Heart left ventricle (tissue), 16 donors: Measurements from ENCODE around the gene ANKRD11. TPM values are rescaled to one million over a fixed set of nuclear protein-coding genes. Genes with fewer than 3 reads are reported as not detected.

Experiments
- ATAC-seq, 4 donors: fragments of 200-7000 bp; cut with Tn5 transposase; one replicate each; pipeline ENCODE4 v1.9.1; 2020 to 2022; ENCODE audit warnings: moderate library complexity in 4 of 4, mild to moderate bottlenecking in 3 of 4, moderate number of reproducible peaks in 1 of 4
- DNase-seq, 5 donors: peaks; one replicate each; pipeline ENCODE4 v3.0.0-alpha.2; 2020
- H3K27ac ChIP-seq, 12 donors: fragments of 200-600 bp; sonication (generic) in 4 of 12; one replicate each; pipeline versions ENCODE4 v1.5.0 to v1.8.0; 2016 to 2022; ENCODE audit warnings: mild to moderate bottlenecking in 2 of 12
- H3K27me3 ChIP-seq, 9 donors: fragments of 200-600 bp; sonication (generic) in 2 of 9; one replicate each; pipeline versions ENCODE4 v1.5.1 to v1.8.0; 2016 to 2022; ENCODE audit warnings: mild to moderate bottlenecking in 3 of 9
- H3K36me3 ChIP-seq, 9 donors: fragments of 200-600 bp; sonication (generic) in 2 of 9; one replicate each; pipeline versions ENCODE4 v1.5.0 to v1.8.0; 2018 to 2022; ENCODE audit warnings: mild to moderate bottlenecking in 2 of 9
- H3K4me1 ChIP-seq, 12 donors: fragments of 200-600 bp; sonication (generic) in 4 of 12; one replicate each; pipeline versions ENCODE4 v1.5.0 to v1.8.0; 2016 to 2022; ENCODE audit warnings: mild to moderate bottlenecking in 3 of 12
- H3K4me3 ChIP-seq, 12 donors: fragments of 200-600 bp; sonication (generic) in 4 of 12; one replicate each; pipeline versions ENCODE4 v1.5.0 to v1.8.0; 2017 to 2022; ENCODE audit warnings: mild to moderate bottlenecking in 9 of 12, moderate library complexity in 4 of 12
- H3K9me3 ChIP-seq, 12 donors: fragments of 200-600 bp; sonication (generic) in 4 of 12; one replicate each; pipeline versions ENCODE4 v1.5.0 to v1.8.0; 2016 to 2022; ENCODE audit warnings: mild to moderate bottlenecking in 1 of 12
- POLR2A ChIP-seq, 2 donors: fragments of 450-650 bp; IDR thresholded peaks; one replicate each; pipeline ENCODE4 v1.6.1; 2017; ENCODE audit warnings: antibody characterized with exemption in 2 of 2, mild to moderate bottlenecking in 2 of 2, moderate library complexity in 2 of 2
- WGBS, 4 donors: extraction: QIAGEN DNeasy Blood & Tissue Kit in 2 of 4; methylation state at CpG; one replicate each; pipeline versions ENCODE4 v1.1.5 to v1.1.7; 2013 to 2018; 5-methylcytosine and 5-hydroxymethylcytosine counted together
- intact Hi-C, 10 donors: fragments of 100-400 bp; cut with DNase I; formaldehyde crosslinking; loops; one replicate each; pipeline versions ENCODE4 v1.11.1 to v1.14.2; 2022
- polyA plus RNA-seq, 2 donors: library from polyadenylated mRNA; stranded (reverse); fragments of 200-250 nt; gene quantifications; one replicate each; pipeline ENCODE4 v1.2.3, GENCODE V29; 2013
- total RNA-seq, 9 donors: library from RNA; depleted of rRNA in 2 of 9; stranded (reverse); fragments of >200 nt in 2 of 9; fragmentation: NEBNext Ultra II Directional in 3 of 9; extraction: Animal tissue kit (Norgen Biotek cat#: 25700) in 3 of 9; gene quantifications; one replicate each; pipeline versions ENCODE4 v1.1.0 to v1.2.4, GENCODE V29; 2016 to 2023
- TF ChIP-seq, protein P1 (sequence below), 12 donors: fragments of 200-600 bp; sonication (generic) in 4 of 12; IDR thresholded peaks; one replicate each; pipeline versions ENCODE4 v1.5.0 to v1.8.0; 2018 to 2022; ENCODE audit warnings: antibody characterized with exemption in 12 of 12, mild to moderate bottlenecking in 5 of 12
- donor health status: ischemic (EF 13 %, LVEDD 7.1; RV severe dilation, severe dysfunction).
- donor health status: healthy with polysubstance abuse.
- donor health status: DM: no; HTN: yes; CAD: no.
- donor health status: DM: no; HTN: no; CAD: no.
- donor health status: ischemic (EF 25% LVEDD 6.9; RV normal size, moderate dysfunction).
- donor health status: ischemic (EF 25% LVEDD 5.7; RV mildly dilated, moderate dysfunction).
- donor health status: healthy.
- donor health status: DM: yes; HTN: yes; CAD: no.
- donor health status: ischemic (EF 35%, LVEDD 5.7; RV mildly dilated, moderate dysfunction).
- donor health status: nonischemic (EF 11% LVEDD 7.7; RV severe dilation, severe dysfunction).
- donor health status: DM: yes; HTN: yes; CAD: no.
- donor health status: PGD.
- donor health status: ischemic (EF 29% LVEDD 5.4; RV normal size, mild dysfunction).
- donor health status: nonischemic (EF 23%, LVEDD 6.1; RV moderate dilation, normal function).

ANKRD11 gene
- total and polyA plus RNA-seq, 11 donors = 53.6 to 123 (median 67.7) TPM

- ATAC-seq (no peak), DNase-seq (peak in 2 of 5 donors; percentile 22 to 57)
- 76 to 83% (median 80%) methylated on average over 22 of the region's 22 CpGs for WGBS, 4 donors
- intact Hi-C loops = loop anchor here in 2 of 10 donors (5.0 to 10.0 kb wide), 2 partner anchors 78 to 81 kb away; no protein-coding TSS in a partner anchor
- Histone ChIP-seq H3K4me1 (peaks cover 19 to 86% (median 74%) of the 10 kb centered on the region in 12 donors), H3K4me3 (no peak overlapping the region), H3K36me3 (no peaks in the 10 kb centered on the region), H3K9me3 (no peaks in the 10 kb centered on the region), H3K27ac (peak overlapping the region in 1 of 12 donors; percentile 48), H3K27me3 (no peaks in the 10 kb centered on the region)
- TF ChIP-seq, protein P1, sequence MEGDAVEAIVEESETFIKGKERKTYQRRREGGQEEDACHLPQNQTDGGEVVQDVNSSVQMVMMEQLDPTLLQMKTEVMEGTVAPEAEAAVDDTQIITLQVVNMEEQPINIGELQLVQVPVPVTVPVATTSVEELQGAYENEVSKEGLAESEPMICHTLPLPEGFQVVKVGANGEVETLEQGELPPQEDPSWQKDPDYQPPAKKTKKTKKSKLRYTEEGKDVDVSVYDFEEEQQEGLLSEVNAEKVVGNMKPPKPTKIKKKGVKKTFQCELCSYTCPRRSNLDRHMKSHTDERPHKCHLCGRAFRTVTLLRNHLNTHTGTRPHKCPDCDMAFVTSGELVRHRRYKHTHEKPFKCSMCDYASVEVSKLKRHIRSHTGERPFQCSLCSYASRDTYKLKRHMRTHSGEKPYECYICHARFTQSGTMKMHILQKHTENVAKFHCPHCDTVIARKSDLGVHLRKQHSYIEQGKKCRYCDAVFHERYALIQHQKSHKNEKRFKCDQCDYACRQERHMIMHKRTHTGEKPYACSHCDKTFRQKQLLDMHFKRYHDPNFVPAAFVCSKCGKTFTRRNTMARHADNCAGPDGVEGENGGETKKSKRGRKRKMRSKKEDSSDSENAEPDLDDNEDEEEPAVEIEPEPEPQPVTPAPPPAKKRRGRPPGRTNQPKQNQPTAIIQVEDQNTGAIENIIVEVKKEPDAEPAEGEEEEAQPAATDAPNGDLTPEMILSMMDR (IDR thresholded peaks at IDR 0.05) = no peak
- no peak for TF ChIP-seq POLR2A (IDR thresholded peaks at IDR 0.05)
Observed at GRCh38 chr16:89406277-89406888, 84.0 kb downstream of the ANKRD11 start.

DNA sequence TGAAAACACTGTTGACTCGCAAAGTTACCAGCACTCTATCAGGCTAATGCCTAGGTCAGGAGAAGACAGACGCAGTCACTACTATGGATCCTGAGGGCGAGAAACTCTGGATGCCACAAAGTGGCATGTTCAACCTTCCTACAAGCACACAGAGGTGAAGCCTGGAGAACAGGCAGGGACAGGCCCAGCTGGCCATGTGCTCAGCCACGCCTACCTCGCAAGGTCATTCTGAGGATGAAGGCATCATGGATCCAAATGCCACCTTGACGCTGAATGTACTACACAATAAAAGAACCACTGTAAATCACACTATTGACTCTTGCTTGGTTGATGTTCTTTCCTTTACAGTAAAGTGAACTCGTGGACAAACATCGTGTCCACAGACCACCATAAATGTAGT is 85.8 kb downstream of the ANKRD11 start:
- Histone ChIP-seq H3K4me1 (peaks cover 14 to 67% (median 56%) of the 10 kb centered on the region in 12 donors), H3K27me3 (no peaks in the 10 kb centered on the region), H3K4me3 (no peak overlapping the region), H3K27ac (peak overlapping the region in 4 of 12 donors; percentile 0 to 59 (median 30)), H3K36me3 (no peaks in the 10 kb centered on the region), H3K9me3 (no peaks in the 10 kb centered on the region)
- ATAC-seq (peak in 3 of 4 donors; percentile 43 to 61 (median 56)), DNase-seq (peak in 3 of 5 donors; percentile 41 to 68 (median 52))
- intact Hi-C loops = loop anchor here in 1 of 10 donors (10.0 kb wide), 1 partner anchor 80 kb away; no protein-coding TSS in a partner anchor
- TF ChIP-seq, protein P1 (IDR thresholded peaks at IDR 0.05) = no peak
- TF ChIP-seq POLR2A (IDR thresholded peaks at IDR 0.05) = no peak
- 69 to 78% (median 77%) methylated on average over 8 of the region's 8 CpGs for WGBS, 4 donors

GRCh38 chr16:89402962-89403361 is 87.4 kb downstream of the ANKRD11 start:
- Histone ChIP-seq H3K27me3 (no peaks in the 10 kb centered on the region), H3K36me3 (no peaks in the 10 kb centered on the region), H3K4me3 (no peak overlapping the region), H3K9me3 (no peaks in the 10 kb centered on the region), H3K27ac (no peak overlapping the region), H3K4me1 (peaks cover 7 to 55% (median 41%) of the 10 kb centered on the region in 12 donors)
- ATAC-seq (no peak), DNase-seq (peak in 1 of 5 donors; percentile 42)
- intact Hi-C loops = loop anchor here in 1 of 10 donors (10.0 kb wide), 1 partner anchor 82 kb away; no protein-coding TSS in a partner anchor
- WGBS, 4 donors = 70 to 86% (median 78%) methylated on average over 10 to 17 of the region's 17 CpGs
- TF ChIP-seq, protein P1 (IDR thresholded peaks at IDR 0.05) = no peak
- TF ChIP-seq POLR2A (IDR thresholded peaks at IDR 0.05) = no peak

- Histone ChIP-seq H3K27ac (no peak overlapping the region), H3K4me3 (no peak overlapping the region), H3K9me3 (no peaks in the 10 kb centered on the region), H3K4me1 (peaks cover 0 to 55% (median 30%) of the 10 kb centered on the region in 12 donors), H3K27me3 (no peaks in the 10 kb centered on the region), H3K36me3 (peaks cover 0 to 8% (median 0%) of the 10 kb centered on the region in 9 donors)
- 86 to 90% (median 87%) methylated on average over 24 to 27 of the region's 27 CpGs for WGBS, 4 donors
- no peak for TF ChIP-seq POLR2A (IDR thresholded peaks at IDR 0.05)
- TF ChIP-seq, protein P1 (IDR thresholded peaks at IDR 0.05) = no peak
- DNase-seq = peak in 1 of 5 donors; percentile 53
- ATAC-seq = no peak
- intact Hi-C loops = loop anchor here in 1 of 10 donors (10.0 kb wide), 1 partner anchor 83 kb away; no protein-coding TSS in a partner anchor
Observed at GRCh38 chr16:89401641-89402445, 88.5 kb downstream of the ANKRD11 start.
